Renal cortical epithelial cell (primary cell): Measurements from ENCODE around the gene HIRA. TPM values are rescaled to one million over a fixed set of nuclear protein-coding genes. Genes with fewer than 3 reads are reported as not detected.
A peak's percentile ranks its signal among the peaks of the same experiment; 100 is the strongest.
"Not testable (repeated sequence)": the region's sequence is repeated elsewhere in the genome, so short reads cannot be mapped to it uniquely, and the experiment has no call there.

Experiments used
- DNase-seq: peaks from one replicate; pipeline ENCODE4 v3.0.0-alpha.2; 2011; ENCODE audit warnings: low read depth
- total RNA-seq: library from RNA; depleted of rRNA; stranded (reverse); fragments of >200 nt; gene quantifications from 2 replicates; pipeline ENCODE4 v1.2.3, GENCODE V29; 2014

The HIRA gene
- total RNA-seq, 1 donor from 2014 or later = 41.5 TPM

DNA sequence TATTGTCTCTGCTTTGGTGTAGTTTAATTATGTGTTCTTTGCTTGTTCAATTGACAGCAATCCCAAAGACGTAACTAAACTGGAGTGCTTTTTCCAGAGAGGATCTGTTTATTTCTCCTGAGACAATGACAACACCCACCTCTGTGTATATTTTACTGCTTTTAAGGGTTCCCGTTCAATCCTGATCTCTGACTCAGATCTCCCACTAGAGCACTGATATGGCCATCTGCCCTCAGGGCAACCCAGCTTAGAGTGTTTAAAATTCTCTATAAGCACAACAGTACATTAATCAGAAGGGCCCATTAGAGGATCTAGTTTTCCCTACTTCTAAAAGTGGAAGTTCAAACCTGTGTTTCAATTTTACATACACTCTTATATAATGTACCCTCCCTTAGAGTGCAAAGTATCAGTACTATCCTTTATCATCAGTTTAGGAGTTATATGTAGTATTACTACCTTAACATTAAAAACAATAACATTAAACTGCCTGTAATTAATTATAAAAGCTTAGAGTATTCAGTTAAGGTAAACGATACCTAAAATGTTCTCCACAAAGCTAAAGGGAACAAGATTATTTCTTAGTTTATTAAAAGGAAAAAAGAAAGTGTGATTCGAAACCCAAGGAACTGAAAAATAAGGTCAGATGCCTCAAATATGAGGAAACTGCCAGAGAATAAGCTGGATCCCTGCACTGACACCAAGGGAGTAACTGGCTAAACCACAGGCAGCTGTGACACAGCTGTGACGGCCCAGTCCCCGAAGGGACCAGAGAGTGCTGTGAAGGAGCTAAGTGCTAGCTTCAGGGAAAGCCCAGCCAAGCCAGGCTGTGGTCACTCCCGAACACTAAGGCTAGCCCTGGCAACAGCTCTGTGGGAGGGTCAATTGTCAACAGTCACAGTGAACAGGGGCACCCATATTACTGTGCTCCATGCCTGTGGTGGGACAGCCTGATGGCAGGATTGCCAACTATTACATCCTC, 32.2 kb upstream of the HIRA start:
- DNase-seq = peak; percentile 7

GRCh38 chr22:19463008-19463407, 31.5 kb upstream of the HIRA start:
- no peak for DNase-seq

- no peak for DNase-seq
Measured at GRCh38 chr22:19461506-19461905, 30.0 kb upstream of the HIRA start.

GRCh38 chr22:19460036-19460435, 28.5 kb upstream of the HIRA start:
- no peak for DNase-seq

DNA sequence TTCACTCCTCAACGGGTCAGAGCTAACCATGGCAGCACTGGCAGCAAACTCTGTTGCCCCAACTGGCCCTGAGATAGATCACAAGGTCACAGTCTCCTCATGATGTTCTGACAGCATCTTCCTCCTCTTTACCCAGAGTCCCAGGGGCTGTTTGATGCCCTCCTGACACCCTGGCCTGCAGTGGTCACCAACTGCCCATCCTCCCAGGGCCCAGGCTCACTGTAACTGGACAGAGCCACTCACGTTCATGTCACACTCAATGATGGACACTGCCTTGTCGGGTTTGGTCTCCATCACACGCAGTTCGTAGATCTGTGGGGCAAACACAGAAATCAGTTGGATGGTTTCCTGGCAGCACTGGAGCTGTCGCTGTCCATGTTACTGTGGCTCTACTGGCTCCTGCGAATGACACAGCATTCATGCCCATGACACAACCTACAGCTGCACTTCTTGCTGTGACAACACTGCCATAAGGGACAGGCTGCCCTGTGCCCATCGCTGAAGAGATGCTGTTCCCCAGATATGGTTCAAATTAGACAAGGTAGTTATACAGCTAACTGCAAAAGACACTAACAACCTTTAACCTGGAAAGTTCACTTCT, 26.4 kb upstream of the HIRA start:
- no peak for DNase-seq

GRCh38 chr22:19456541-19456940, 25.0 kb upstream of the HIRA start:
- DNase-seq = no peak

DNA sequence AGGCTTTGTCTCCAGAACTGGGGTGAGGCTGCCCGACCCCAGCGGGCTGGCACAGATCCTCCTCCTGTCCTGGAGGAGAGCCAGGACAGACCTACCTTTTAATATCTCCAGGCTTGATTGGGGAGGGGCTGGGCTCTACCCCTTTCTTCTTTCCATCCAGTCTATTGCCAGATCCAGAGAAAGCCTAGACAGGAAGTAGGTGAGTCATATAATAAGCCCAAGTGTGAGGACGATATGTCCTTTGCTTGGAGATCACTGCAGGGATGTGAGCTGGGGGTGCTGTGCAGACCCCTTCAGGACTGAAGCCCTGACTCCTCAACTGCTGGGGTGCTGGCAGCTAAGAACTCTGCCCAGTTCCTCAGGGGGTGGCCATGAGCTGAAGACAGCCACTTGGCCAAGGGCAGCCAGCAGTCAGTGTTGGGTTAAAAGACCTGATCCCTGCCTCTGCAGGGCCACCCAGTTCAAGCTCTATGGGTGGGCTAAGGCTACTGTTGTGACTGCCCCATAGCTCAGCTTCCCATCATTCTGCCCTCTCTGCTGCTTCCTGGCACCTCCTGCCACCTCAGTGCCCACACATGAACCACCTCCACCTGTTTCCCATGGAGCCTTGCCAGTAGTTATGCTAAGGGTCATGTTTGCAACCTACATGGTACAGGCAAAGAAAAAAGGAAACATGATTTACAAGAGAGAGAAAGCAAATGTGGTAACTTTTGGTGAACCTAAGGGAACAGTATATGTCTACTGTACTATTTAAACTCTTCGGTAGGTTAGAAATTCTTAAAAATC, 24.2 kb upstream of the HIRA start:
- DNase-seq = no peak

DNA sequence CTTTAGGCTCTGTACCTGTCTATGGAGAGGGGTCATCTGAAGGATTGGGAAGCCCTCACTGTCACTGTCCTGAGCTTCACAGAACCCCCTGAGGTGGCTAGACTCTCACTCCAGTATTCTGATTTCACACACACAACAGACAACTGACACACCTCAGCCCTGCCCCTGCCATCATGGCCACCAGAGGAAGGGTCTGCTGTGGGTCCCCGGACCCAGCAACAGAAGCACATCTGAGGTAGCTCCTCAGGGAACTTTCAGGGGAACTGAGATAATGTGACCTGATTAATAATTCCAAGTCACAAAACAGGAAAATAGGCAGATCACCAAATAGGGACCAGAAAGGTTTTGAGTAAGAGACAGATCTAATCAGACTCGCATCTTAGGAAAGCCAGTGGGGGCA, 23.5 kb upstream of the HIRA start:
- DNase-seq = no peak

DNA sequence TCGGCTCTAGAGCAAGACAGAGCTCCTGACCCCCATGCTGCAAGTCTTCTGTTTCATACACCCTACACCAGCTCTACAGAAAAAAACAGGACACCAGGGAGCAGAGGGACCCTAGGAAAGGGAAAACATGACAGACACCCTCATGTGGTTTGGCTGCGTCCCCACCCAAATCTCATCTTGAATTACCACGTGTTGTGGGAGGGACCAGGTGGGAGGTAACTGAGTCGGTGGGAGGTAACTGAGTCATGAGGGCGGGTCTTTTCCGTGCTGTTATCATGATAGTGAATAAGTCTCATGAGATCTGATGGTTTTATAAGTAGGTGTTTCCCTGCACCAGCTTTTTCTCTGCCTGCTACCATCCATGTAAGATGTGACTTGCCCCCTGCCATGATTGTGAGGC, 22.6 kb upstream of the HIRA start:
- no peak for DNase-seq

DNA sequence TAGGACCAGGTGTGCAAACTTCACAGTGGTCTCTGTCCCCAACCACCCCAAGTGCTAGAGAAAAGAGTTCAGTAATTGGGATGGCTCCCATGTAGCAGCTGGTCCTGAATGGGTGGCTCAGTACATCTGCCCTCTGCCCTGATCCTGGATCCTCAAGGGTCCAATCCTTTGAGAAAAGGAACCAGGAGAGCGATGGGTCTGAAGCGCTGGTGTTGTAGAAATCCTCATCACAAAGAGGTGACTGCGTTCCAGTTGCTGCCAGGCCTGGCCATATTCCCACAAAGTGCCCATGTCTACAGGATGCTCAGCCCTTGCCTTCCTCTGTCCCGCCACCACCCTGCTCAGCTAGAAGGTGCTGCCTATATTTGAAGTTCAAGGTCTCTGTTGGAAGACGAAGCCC, 22.2 kb upstream of the HIRA start:
- DNase-seq = no peak

GRCh38 chr22:19451570-19451969, 20.0 kb upstream of the HIRA start:
- no peak for DNase-seq

GRCh38 chr22:19450363-19451175, 19.0 kb upstream of the HIRA start:
- no peak for DNase-seq

DNA sequence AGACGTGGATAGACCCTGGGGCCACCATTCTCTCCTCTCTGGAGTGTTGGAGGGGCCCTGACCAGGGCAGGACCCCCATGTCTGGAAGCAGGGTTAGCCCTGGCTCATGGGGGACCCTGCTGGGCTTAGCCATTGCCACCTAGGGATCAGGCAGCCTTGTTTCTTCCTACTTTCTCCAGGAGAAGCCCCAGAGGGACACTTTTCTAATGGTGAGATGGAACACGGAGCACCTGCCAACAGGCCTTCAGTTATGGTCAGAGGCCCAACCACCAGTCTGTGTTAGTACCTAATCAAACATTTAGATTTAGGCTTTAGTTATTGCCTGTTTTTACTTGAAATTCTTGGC, 17.9 kb upstream of the HIRA start:
- DNase-seq = no peak

GRCh38 chr22:19448739-19449421, 17.3 kb upstream of the HIRA start:
- no peak for DNase-seq

DNA sequence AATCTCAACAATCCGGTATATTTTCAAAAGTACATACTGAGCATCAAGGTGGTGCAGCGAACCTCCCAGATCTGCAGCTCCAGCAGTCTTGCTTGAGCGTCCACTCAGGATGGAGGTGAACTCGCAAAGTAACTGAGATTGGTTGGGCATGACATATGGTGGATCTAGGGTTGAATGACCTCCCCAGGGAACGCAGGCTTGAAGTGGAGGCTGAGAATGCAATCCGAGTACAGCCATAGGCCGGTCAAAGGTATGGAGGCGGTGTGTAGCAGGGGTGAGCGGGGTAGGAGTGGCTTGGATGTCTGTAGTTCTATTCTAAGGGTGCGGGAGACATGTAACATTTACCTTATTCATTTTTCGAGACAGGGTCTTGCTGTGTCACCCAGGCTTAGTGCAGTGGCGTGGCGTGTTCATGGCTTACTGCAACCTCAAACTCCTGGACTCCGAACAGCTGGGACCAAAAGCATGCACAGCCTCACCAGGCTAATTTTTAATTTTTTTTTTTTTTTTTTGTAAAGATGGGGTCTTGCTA, 16.6 kb upstream of the HIRA start:
- DNase-seq = peak; percentile 58

GRCh38 chr22:19447330-19448075, 16.0 kb upstream of the HIRA start, which contains the start of gene C22orf39:
Gene C22orf39 (minus strand): TSS chr22:19447711. CDS start chr22:19447688, 23 bp downstream.
- peak; percentile 89 for DNase-seq

DNA sequence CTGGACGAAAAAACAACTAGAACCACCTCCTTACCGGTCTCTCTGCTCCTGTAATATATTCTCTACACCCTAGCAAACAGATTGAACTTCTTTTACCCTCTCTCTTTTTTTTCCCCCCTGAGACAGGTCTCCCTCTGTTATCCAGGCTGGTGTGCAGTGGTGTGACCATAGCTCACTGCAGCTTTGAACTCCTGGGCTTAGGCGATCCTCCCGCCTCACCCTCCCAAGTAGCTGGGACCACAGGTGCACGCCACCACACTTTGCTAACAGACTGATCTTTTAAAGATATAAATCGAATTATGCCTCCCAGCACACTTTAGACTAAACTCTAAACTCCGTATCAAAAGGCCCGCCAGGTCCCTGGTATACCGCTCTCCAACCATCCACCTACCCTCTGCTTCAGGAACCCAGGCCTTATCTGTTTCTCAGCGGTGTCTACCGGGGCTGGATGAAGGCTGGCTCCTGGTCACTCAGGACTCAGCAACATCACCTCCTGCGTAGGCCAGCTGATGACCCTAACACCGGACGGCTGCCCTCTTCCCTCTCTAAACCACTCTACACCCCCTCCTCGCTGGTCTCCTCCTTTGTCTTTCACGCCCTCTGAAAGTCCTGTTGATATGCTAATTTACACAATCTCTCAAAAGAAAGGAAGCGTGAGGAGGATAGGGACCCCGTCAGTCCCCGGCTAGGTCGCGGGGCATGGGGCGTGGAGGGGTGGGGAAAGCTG, 15.2 kb upstream of the HIRA start:
- no peak for DNase-seq

DNA sequence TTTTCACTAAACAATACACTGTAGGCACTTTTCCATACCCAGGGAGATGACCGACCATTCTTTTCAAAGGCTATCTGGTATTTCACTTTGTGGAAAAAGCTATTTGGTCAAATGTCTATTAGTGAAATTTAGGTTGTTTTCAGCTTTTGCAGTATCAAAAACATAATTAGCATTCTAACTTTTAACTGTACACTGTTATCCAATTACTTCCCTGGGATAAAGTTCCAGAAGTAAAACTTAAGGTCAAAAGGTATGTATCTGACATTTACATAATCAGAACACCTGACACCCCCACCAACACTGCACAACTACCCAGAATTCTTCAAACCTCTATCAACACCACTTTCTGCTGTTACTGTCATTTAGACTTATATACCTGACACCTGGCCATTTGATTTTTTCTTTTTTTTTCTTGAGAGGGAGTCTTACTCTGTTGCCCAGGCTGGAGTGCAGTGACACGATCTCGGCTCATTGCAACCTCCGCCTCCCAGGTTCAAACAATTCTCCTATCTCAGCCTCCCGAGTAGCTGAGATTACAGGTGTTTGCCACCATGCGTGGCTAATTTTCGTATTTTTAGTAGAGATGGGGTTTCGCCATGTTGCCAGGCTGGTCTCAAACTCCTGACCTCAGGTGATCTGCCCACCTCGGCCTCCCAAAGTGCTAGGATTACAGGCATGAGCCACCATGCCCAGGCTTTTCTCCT, 13.9 kb upstream of the HIRA start:
- not testable (repeated sequence) for DNase-seq
